DND-41 (cell line): ENCODE results near the gene PRKCE.
A peak's percentile ranks its signal among the peaks of the same experiment; 100 is the strongest.

Source experiments
- ATAC-seq: fragments of 200-7000 bp; cut with Tn5 transposase; 3 replicates; pipeline ENCODE4 v1.9.1; 2021; ENCODE audit warnings: low read depth; ENCODE audit not compliant: insufficient read depth
- DNase-seq: peaks from one replicate; pipeline ENCODE4 v3.0.0-alpha.2; 2020
- H2AFZ ChIP-seq: 2 replicates; pipeline ENCODE4 v1.6.0; 2012; ENCODE audit warnings: low read depth, low read length
- H3K27ac ChIP-seq: 2 replicates; pipeline ENCODE4 v1.5.1; 2012; ENCODE audit warnings: low read length, inconsistent platforms
- H3K27me3 ChIP-seq: fragments of 200-600 bp; sonication (generic); 2 replicates; pipeline ENCODE4 v1.6.0; 2012; ENCODE audit warnings: low read length, mild to moderate bottlenecking, inconsistent platforms; ENCODE audit not compliant: insufficient read depth, poor library complexity
- H3K36me3 ChIP-seq: 2 replicates; pipeline ENCODE4 v1.5.1; 2012; ENCODE audit warnings: low read length, inconsistent platforms; ENCODE audit not compliant: insufficient read depth
- H3K4me1 ChIP-seq: 2 replicates; pipeline ENCODE4 v1.5.1; 2012; ENCODE audit warnings: mild to moderate bottlenecking, low read length; ENCODE audit not compliant: insufficient read depth
- H3K4me2 ChIP-seq: 2 replicates; pipeline ENCODE4 v1.6.0; 2012; ENCODE audit warnings: mild to moderate bottlenecking, moderate library complexity, low read length, inconsistent platforms; ENCODE audit not compliant: insufficient read depth
- H3K4me3 ChIP-seq, 2 experiments: fragments of 200-600 bp in 1 of 2; shearing (Covaris generic) in 1 of 2; 2 replicates each; pipeline ENCODE4 v1.5.1; 2012 to 2016; ENCODE audit warnings: inconsistent platforms in 2 of 2, low read length in 2 of 2, mild to moderate bottlenecking in 2 of 2, low read depth in 1 of 2, moderate library complexity in 1 of 2
- H3K79me2 ChIP-seq: 2 replicates; pipeline ENCODE4 v1.6.0; 2012; ENCODE audit warnings: low read length, inconsistent platforms; ENCODE audit not compliant: insufficient read depth
- H3K9ac ChIP-seq: 2 replicates; pipeline ENCODE4 v1.6.0; 2012; ENCODE audit warnings: low read depth, mild to moderate bottlenecking, inconsistent platforms, low read length, moderate library complexity
- H3K9me3 ChIP-seq: 2 replicates; pipeline ENCODE4 v1.5.1; 2012; ENCODE audit warnings: low read length, moderate library complexity, mild to moderate bottlenecking, inconsistent platforms; ENCODE audit not compliant: insufficient read depth, severe bottlenecking
- H4K20me1 ChIP-seq: 2 replicates; pipeline ENCODE4 v1.6.0; 2012; ENCODE audit warnings: low read length; ENCODE audit not compliant: insufficient read depth
- EZH2 ChIP-seq: IDR thresholded peaks from 3 replicates; pipeline ENCODE4 v1.6.1; 2012; ENCODE audit warnings: borderline replicate concordance, low read depth, mild to moderate bottlenecking, moderate library complexity, low read length, inconsistent platforms; ENCODE audit not compliant: severe bottlenecking
- TF ChIP-seq, protein P1 (sequence below): IDR thresholded peaks from 2 replicates; pipeline ENCODE4 v1.5.1; 2012; ENCODE audit warnings: borderline replicate concordance, low read length, moderate library complexity, mild to moderate bottlenecking; ENCODE audit not compliant: poor library complexity, severe bottlenecking; ENCODE audit errors: extremely low read depth

Gene PRKCE

DNA sequence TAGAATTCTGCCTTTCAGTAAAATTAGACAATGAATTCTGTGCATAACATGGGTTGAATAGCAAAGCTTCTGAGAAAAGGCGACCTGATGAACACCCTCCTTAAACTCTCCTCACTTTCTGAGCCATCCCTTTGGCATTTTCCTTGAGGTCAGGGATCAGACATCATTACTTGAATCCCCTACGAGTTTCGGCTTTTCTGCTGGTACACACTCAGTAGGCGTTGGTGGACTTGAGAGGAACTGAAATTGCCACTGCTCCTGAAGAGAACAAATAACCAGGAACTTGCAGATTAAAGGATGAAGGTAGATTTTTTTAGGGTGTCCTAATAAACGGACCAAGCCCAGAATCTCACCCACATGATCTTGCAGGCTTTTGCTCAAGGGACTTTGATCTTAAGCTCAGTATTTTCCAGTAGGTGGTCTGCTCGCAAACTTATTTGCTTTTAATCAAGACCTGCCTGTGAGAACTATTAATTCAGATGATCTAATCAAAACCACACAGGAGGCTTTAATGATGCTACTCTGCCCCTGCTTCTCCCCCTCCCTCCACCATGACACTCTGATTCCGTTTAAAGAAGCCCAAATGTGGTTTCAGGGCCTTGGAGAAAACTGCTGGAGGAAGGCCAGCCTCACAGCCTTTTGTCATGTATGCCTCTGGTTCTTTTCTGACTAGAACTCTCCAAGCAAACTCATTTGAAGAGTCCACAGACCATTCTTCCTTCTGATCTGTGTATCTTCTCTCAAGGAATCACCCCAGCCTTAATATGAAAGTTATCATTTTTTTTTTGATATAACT lies 124.9 kb downstream of the PRKCE start:
- Histone ChIP-seq H3K79me2 (no peaks in the 10 kb centered on the region; the same call in 1 of the 2 replicates), H3K4me3 (no peak overlapping the region), H3K9me3 (no peaks in the 10 kb centered on the region), H2AFZ (no peak overlapping the region), H3K27ac (no peak overlapping the region), H3K27me3 (no peaks in the 10 kb centered on the region), H3K4me1 (no peaks in the 10 kb centered on the region), H3K9ac (no peak overlapping the region), H3K36me3 (no peaks in the 10 kb centered on the region), H3K4me2 (no peak overlapping the region), H4K20me1 (peaks cover 6% of the 10 kb centered on the region; the same call in 1 of the 2 replicates)
- ATAC-seq (no peak), DNase-seq (no peak)
- no peak for TF ChIP-seq EZH2
- TF ChIP-seq, protein P1, sequence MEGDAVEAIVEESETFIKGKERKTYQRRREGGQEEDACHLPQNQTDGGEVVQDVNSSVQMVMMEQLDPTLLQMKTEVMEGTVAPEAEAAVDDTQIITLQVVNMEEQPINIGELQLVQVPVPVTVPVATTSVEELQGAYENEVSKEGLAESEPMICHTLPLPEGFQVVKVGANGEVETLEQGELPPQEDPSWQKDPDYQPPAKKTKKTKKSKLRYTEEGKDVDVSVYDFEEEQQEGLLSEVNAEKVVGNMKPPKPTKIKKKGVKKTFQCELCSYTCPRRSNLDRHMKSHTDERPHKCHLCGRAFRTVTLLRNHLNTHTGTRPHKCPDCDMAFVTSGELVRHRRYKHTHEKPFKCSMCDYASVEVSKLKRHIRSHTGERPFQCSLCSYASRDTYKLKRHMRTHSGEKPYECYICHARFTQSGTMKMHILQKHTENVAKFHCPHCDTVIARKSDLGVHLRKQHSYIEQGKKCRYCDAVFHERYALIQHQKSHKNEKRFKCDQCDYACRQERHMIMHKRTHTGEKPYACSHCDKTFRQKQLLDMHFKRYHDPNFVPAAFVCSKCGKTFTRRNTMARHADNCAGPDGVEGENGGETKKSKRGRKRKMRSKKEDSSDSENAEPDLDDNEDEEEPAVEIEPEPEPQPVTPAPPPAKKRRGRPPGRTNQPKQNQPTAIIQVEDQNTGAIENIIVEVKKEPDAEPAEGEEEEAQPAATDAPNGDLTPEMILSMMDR: no peak

DNA sequence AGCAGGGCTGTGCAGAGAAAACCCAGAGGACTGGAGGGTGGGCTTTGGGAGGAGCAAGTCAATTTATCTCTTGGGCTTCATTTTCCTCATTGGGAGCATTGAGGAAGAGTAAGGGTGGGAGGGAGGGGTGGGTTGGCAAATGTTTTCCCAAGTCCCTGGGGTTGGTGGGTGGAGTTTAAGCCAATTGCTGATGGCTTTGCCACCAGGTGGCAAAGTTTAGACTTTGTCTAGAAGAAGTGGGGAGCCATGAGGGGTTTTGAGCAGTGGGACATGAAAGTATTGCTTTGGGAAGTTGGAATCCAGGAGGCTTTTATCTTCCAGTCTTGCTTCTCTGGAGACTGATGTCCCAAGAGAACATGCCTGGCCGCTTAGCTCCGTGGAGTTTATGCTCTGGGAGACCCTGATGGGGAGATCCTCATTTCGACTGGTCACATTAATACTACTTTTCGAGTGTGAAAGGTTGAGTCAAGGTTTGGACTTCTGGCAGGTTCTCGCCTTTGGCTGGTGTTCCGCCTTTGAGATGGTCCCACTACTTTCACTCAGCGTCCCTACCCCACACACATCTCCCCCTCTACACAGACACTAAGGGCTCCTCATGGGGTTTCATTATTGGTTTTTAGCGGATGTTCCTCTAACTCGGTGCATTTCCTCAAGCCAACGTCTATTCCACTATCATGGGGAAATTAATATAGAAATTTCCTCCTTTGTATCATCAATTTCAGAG lies 126.7 kb downstream of the PRKCE start:
- DNase-seq (no peak), ATAC-seq (peak; percentile 44; the same call in 2 of the 3 replicates)
- Histone ChIP-seq H3K79me2 (no peaks in the 10 kb centered on the region; the same call in 1 of the 2 replicates), H3K4me1 (no peaks in the 10 kb centered on the region), H3K4me3 (no peak overlapping the region), H3K9ac (no peak overlapping the region), H3K27ac (no peak overlapping the region), H2AFZ (no peak overlapping the region), H3K36me3 (no peaks in the 10 kb centered on the region), H3K27me3 (no peaks in the 10 kb centered on the region), H3K4me2 (no peak overlapping the region), H4K20me1 (0 out of 2 replicates have a peak, but pooled peaks cover 2% of the 10 kb centered on the region), H3K9me3 (no peaks in the 10 kb centered on the region)
- TF ChIP-seq, protein P1: no peak
- TF ChIP-seq EZH2: no peak

DNA sequence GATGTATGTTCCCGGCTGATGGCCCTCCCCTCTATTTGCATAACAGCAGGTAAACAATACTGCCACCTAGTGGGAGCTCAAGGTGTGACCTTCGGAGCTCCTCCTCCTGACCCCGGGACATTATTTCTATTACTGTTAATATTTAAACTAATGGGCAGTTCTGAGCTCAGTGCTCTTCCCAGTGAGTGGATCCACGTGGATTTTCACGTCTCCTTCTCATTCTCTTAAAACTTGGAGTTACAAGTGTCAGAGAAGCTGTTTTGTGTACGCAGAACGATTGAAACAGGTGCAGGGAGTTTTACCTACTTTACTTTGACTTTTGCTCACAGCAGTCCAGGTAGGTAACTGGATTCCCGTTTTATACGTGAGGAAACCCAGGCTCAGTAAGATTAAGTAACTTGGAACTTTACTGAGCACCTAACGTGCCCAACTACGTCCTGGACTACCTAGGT lies 127.3 kb downstream of the PRKCE start:
- no peak overlapping the region for H3K27ac ChIP-seq
- H3K4me1 ChIP-seq: no peaks in the 10 kb centered on the region
- no peak overlapping the region for H2AFZ ChIP-seq
- no peak for TF ChIP-seq EZH2
- TF ChIP-seq, protein P1: peak; percentile 84
- no peaks in the 10 kb centered on the region for H4K20me1 ChIP-seq
- H3K4me3 ChIP-seq: no peak overlapping the region
- H3K36me3 ChIP-seq: no peaks in the 10 kb centered on the region
- DNase-seq: peak; percentile 67
- H3K9me3 ChIP-seq: no peaks in the 10 kb centered on the region
- no peaks in the 10 kb centered on the region; the same call in 1 of the 2 replicates for H3K79me2 ChIP-seq
- peak; percentile 90 for ATAC-seq
- H3K27me3 ChIP-seq: no peaks in the 10 kb centered on the region
- no peak overlapping the region for H3K4me2 ChIP-seq
- H3K9ac ChIP-seq: no peak overlapping the region
